ENCODE data around the gene TBC1D25. TPM values are rescaled to one million over a fixed set of nuclear protein-coding genes. Genes with fewer than 3 reads are reported as not detected.

The TBC1D25 gene
- polyA plus RNA-seq, 1 of the 3 experiments (the other 2 are of a cell fraction) = 18.4 TPM

DNA sequence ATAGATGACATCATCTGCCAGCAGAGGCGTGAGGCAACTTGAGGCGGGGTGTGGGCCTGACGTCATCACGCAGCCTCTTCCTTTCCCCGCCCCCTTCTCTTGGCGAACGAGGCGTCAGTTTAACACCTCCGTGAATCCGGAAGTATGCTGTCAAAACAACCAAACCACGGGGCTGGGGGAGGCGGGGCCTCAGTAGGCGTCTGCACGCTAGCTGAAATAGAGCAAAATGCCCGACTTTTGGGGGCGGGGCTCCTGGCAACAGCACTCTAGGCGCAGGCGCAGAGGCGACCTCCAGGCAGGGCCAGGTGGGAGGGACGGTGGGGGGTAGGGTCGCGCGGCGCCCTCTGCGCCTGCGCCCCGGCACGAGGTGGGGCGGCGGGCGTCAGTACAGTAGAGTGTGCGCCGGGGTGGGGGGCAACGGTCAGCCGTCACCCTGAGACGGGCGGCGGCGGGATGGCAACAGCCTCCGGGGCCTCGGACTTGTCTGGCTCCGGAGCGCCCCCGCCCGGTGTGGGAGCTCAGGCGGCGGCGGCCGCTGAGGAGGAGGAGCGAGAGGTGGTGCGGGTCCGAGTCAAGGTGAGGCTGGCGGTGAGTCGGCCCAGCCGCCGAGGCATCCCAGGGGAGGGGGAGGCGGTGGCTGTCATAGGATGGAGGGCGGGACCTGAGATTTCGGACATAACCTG, at the start of gene TBC1D25 (continued):
- TF ChIP-seq, protein P1, sequence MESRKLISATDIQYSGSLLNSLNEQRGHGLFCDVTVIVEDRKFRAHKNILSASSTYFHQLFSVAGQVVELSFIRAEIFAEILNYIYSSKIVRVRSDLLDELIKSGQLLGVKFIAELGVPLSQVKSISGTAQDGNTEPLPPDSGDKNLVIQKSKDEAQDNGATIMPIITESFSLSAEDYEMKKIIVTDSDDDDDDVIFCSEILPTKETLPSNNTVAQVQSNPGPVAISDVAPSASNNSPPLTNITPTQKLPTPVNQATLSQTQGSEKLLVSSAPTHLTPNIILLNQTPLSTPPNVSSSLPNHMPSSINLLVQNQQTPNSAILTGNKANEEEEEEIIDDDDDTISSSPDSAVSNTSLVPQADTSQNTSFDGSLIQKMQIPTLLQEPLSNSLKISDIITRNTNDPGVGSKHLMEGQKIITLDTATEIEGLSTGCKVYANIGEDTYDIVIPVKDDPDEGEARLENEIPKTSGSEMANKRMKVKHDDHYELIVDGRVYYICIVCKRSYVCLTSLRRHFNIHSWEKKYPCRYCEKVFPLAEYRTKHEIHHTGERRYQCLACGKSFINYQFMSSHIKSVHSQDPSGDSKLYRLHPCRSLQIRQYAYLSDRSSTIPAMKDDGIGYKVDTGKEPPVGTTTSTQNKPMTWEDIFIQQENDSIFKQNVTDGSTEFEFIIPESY (IDR thresholded peaks at IDR 0.05; ENCODE audit: borderline replicate concordance, low read depth) = no peak
- TF ChIP-seq NFIC (IDR thresholded peaks at IDR 0.05; ENCODE audit: borderline replicate concordance) (no peak), FOXM1 (IDR thresholded peaks at IDR 0.05; ENCODE audit: low read depth) (no peak), GABPA (IDR thresholded peaks at IDR 0.05; ENCODE audit: low read depth) (no peak), RXRA (IDR thresholded peaks at IDR 0.05; ENCODE audit: borderline replicate concordance, low read depth) (no peak), TCF12 (IDR thresholded peaks at IDR 0.05) (no peak), EP300 (IDR thresholded peaks at IDR 0.05; ENCODE audit: borderline replicate concordance in 1 of 2, low read depth in 1 of 2, low read length in 1 of 2) (no peak), SMC3 (IDR thresholded peaks at IDR 0.05; ENCODE audit: low read depth, low read length) (no peak), MXI1 (IDR thresholded peaks at IDR 0.05; ENCODE audit: low read depth, low read length) (peak; percentile 87), TEAD4 (IDR thresholded peaks at IDR 0.05; ENCODE audit: borderline replicate concordance, insufficient read depth) (no peak)
- TF ChIP-seq, protein P2, sequence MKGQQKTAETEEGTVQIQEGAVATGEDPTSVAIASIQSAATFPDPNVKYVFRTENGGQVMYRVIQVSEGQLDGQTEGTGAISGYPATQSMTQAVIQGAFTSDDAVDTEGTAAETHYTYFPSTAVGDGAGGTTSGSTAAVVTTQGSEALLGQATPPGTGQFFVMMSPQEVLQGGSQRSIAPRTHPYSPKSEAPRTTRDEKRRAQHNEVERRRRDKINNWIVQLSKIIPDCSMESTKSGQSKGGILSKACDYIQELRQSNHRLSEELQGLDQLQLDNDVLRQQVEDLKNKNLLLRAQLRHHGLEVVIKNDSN (IDR thresholded peaks at IDR 0.05; ENCODE audit: borderline replicate concordance, low read depth) = no peak
- TF ChIP-seq, protein P3, sequence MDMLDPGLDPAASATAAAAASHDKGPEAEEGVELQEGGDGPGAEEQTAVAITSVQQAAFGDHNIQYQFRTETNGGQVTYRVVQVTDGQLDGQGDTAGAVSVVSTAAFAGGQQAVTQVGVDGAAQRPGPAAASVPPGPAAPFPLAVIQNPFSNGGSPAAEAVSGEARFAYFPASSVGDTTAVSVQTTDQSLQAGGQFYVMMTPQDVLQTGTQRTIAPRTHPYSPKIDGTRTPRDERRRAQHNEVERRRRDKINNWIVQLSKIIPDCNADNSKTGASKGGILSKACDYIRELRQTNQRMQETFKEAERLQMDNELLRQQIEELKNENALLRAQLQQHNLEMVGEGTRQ (IDR thresholded peaks at IDR 0.05; ENCODE audit: borderline replicate concordance, low read depth, low read length) = no peak

DNA sequence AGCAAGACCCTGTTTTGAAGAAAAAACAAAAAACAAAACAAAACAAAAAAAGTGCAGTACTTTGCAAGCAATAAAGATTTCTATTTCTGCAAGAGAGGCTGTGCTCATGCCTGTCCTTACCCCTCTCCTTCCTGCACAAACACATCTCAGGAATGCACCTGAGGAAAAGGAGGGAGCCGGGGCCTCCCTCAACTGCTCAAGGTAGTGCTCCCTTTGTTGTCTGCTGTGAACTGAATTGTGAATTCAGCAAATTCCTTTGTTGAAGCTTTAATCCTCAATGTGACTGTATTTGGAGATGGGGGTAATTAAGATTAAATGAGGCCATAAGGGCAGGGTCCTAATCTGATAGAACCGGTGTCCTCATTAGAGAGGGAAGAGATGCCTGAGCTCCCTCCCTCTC, 49.6 kb upstream of the TBC1D25 start:
- DNase-seq = no peak

More for the DNA sequence above, 49.6 kb upstream of the TBC1D25 start:
- ChIA-PET CTCF (no interaction called here), POLR2A (no interaction called here)
- Histone ChIP-seq H3K79me2 (ENCODE audit: insufficient read depth) (no peaks in the 10 kb centered on the region), H3F3A (replicated peaks; ENCODE audit: insufficient read depth) (no peaks in the 10 kb centered on the region), H3K27me3 (ENCODE audit: insufficient read depth) (no peaks in the 10 kb centered on the region), H3K4me2 (no peak overlapping the region), H3K9me2 (no peaks in the 10 kb centered on the region), H4K20me1 (ENCODE audit: insufficient read depth) (no peaks in the 10 kb centered on the region), H3K9ac (no peak overlapping the region), H2AFZ (ENCODE audit: low read depth) (no peak overlapping the region), H3K4me3 (ENCODE audit: low read depth in 2 of 2, low read length in 1 of 2) (no peak overlapping the region), H3K36me3 (replicated peaks in 1 of 2; ENCODE audit: control insufficient read depth in 1 of 2, insufficient read depth in 2 of 2, low read length in 1 of 2) (no peaks in the 10 kb centered on the region), H3K9me3 (no peaks in the 10 kb centered on the region), H3K4me1 (ENCODE audit: control insufficient read depth in 1 of 2, insufficient read depth in 2 of 2, low read depth in 1 of 2, low read length in 1 of 2) (no peaks in the 10 kb centered on the region), H3K27ac (ENCODE audit: low read depth in 2 of 2, low read length in 1 of 2) (no peak overlapping the region)
- no peak for TF ChIP-seq TCF12 (IDR thresholded peaks at IDR 0.05)
- TF ChIP-seq JUND (IDR thresholded peaks at IDR 0.05) = no peak
- 36% methylated on average over 2 of the region's 2 CpGs for WGBS (ENCODE audit: low lambda C conversion rate)
